Cardiac atrium fibroblast (primary cell): Measurements from ENCODE around the gene ACYP1. TPM values are rescaled to one million over a fixed set of nuclear protein-coding genes. Genes with fewer than 3 reads are reported as not detected.

Experiments
- total RNA-seq: library from RNA; depleted of rRNA; stranded (reverse); fragments of >200 nt; gene quantifications from 2 replicates; pipeline ENCODE4 v1.2.3, GENCODE V29; 2015

The ACYP1 gene
- 1.3 and 2.5 TPM in 2 replicates for total RNA-seq

GRCh38 chr14:75063491-75064204 is at the start of gene ACYP1:
Gene ACYP1 (minus strand): TSS chr14:75064024. CDS start chr14:75063553, 471 bp downstream.

DNA sequence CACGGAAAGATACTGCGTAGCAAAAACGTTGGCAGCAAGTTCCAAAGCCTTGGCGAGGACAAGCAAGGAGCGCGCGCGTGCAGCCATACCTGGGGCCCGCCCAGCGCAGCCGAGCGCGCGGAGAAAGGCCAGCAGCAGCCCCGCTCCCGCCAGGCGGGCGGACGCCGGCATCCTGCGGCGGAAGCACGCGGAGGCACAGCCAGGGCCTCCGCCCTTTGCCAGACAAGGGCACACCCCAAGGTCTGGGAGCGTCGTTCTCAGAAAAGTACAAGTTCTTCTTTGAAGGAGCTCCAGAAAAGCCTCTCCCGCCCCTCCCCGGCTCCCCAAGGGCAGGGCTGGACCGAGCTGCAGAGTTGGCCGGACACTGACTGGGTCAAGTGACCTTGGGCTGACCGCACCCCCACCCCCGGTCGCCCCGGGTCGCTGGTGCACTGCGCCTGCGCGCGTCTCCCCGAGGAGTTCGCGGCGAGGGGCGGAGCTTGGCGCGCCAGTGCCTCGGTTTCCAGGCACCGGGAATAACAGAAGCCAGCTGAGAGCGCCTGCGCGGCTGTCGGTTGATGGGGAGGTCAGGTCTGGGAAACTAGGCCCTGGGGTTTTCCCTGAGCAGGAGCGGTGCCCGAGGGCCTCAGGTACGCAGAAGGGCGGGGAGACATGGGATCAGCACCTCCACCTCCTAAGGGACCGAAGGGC is 5.4 kb upstream of the ACYP1 start, which contains the start of gene ZC2HC1C:
Gene ZC2HC1C (plus strand): TSS at position 521 of the 690 bp plus-strand sequence. CDS start 933 bp downstream, outside the sequence.

DNA sequence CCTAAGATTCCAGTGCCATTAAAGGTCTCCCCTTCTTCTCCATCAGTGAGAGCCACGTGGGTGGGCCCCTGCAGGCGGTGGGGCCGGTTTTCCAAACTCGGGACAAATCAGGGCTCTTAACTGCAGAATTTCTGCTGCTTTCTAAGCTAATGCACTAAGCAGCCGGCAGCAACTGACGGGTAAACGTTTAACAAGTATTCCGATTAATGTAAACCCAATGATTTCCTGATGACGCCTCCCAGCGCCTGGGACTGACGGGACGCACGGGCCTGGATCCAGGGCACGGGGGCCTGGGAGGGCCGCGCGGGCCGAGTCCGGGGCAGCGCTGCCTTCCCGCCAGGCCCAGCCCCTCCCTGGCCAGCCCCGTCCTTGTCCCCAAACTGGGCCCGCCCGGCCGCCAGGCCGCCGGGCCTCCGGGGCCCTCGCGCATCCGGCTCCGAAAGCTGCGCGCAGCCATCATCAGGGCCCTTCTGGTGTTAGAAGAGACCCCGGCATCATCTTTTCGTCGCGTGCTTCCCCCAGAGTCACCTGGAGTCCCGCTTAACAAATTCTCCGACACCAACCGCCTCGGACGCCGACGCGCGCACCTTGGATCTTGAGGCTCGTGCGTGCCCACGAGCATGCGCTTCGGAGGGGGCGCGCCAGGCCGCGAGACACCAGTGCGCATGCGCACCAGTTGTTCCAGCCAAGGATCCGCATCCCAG is 12.8 kb downstream of the ACYP1 start, which contains the start of gene MLH3:
Gene MLH3 (minus strand): TSS at position 616 of the 704 bp plus-strand sequence. CDS start 1,812 bp downstream, outside the sequence.

Other genes starting within 250 kb of the ACYP1 start
- gene PROX2, start 187.9 kb downstream of the ACYP1 start, total RNA-seq: not detected in 2 replicates
- gene DLST, start 182.1 kb downstream of the ACYP1 start, total RNA-seq: 47.8 and 48.9 TPM in 2 replicates
- 0.18 and 2.4 TPM in 2 replicates for gene RPS6KL1, start 140.8 kb downstream of the ACYP1 start, total RNA-seq
- gene PGF, start 108.4 kb downstream of the ACYP1 start, total RNA-seq: 12.8 and 43.1 TPM in 2 replicates
- gene EIF2B2, start 61.1 kb downstream of the ACYP1 start, total RNA-seq: 25.1 and 35.5 TPM in 2 replicates
- 9.0 and 20.7 TPM in 2 replicates for gene MLH3, start 12.6 kb downstream of the ACYP1 start, total RNA-seq
- gene ZC2HC1C, start 5.6 kb upstream of the ACYP1 start, total RNA-seq: not detected in 2 replicates
- 11.4 and 15.4 TPM in 2 replicates for gene NEK9, start 63.0 kb upstream of the ACYP1 start, total RNA-seq
- gene TMED10, start 112.6 kb upstream of the ACYP1 start, total RNA-seq: 327 and 330 TPM in 2 replicates
- gene FOS, start 214.8 kb upstream of the ACYP1 start, total RNA-seq: 218 and 611 TPM in 2 replicates